Activated CD4-positive, alpha-beta T cell treated with anti-CD3 and anti-CD28 coated beads, Interleukin-2, amount 50 U/mL, for 4 hours (primary cell): Measurements from ENCODE around the gene ACTR5.
"Not testable (repeated sequence)": the region's sequence is repeated elsewhere in the genome, so short reads cannot be mapped to it uniquely, and the experiment has no call there.

ENCODE experiments used
- DNase-seq, 2 experiments: peaks; one replicate each; pipeline ENCODE4 v3.0.0-alpha.2; 2020

ACTR5 gene

DNA sequence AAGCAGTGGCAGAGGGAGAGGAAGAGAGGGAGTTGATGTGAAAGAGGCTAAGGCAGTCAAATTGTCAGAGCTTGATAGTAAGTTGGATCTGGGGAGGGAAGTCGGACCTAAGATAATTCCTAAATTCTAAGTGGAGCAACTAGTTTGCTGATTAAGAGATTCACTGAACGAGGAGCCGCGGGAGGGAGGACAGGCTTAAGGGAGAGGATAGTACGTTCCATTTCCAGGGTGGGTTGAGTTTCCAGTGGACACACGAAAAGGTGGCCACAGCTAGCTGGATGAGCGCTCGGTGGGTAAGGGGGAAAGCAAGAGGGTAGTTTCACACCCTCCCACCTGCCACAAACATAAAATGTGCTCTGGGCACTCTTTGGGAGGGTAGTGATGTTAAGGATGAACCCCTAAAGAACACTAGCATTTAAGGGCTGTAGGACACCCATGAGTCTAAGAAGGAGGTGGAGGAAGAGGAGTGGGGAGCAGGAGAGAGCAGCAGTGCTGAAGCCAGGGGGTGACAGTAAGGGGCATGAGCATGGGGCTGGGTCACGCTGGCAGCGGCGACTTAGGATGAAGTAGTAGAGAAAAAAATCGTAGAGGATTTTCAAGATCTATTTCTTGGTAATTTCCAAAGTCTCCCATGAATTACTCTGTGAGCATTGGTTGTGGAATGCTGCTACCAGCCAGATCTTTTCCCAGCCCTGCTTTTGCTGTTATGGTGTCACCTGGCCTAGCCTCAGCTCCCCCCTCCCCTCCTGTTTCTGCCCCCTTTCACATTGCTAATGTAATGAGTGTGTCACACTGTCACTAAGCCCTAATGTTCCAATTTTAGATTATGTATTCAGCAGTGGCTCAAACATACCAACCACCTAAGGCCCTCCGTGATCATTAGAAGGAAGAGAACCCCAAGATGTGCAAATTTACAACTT lies 21.4 kb downstream of the ACTR5 start:
- no peak for DNase-seq

- DNase-seq: no peak
Observed at GRCh38 chr20:38770546-38770945, 22.3 kb downstream of the ACTR5 start.

GRCh38 chr20:38770970-38771369 lies 22.7 kb downstream of the ACTR5 start:
- no peak for DNase-seq

GRCh38 chr20:38771621-38772020 lies 23.4 kb downstream of the ACTR5 start:
- no peak for DNase-seq

GRCh38 chr20:38774167-38774566 lies 25.9 kb downstream of the ACTR5 start:
- DNase-seq: no peak

GRCh38 chr20:38776363-38776762 lies 28.1 kb downstream of the ACTR5 start:
- no peak for DNase-seq

- no peak for DNase-seq
Observed at GRCh38 chr20:38779247-38780097, 31.2 kb downstream of the ACTR5 start.

DNA sequence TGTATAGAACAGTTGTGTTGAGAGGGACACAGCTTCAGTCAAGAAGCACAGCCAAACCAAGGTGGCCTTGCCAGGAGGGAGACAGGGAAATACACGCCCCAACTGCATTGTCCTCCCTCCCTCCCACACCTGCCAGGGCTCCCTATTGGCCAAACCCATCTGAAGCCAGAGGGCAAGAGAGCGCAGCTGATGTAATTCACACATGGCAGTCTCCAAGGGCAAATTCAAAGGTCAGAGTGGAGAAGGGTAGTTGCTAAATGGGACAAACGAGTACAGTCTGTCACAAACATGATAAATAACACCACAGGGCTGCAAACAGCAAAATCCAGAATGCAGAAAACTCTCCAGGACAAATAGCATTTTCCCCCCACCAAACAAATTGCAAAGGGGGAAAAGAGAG lies 34.0 kb downstream of the ACTR5 start:
- no peak for DNase-seq

DNA sequence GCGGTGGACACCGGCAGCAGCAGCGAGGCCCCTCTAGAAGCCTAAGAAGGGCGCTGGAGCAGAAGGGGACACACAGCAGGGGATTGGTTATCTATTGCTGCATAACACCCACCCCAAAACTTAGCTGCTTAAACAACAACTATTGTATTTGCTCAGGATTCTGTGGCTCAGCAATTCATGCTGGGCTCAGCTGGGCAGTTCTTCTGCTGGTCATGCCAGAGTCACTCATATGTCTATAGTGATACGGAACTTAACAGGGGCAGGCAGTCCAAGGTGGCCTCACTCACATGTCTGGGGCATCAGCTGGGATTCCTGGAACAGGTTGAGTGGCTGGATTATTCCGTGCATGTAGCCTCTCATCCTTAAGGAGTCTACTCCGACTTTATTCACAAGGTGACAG lies 39.6 kb downstream of the ACTR5 start:
- DNase-seq: no peak

DNA sequence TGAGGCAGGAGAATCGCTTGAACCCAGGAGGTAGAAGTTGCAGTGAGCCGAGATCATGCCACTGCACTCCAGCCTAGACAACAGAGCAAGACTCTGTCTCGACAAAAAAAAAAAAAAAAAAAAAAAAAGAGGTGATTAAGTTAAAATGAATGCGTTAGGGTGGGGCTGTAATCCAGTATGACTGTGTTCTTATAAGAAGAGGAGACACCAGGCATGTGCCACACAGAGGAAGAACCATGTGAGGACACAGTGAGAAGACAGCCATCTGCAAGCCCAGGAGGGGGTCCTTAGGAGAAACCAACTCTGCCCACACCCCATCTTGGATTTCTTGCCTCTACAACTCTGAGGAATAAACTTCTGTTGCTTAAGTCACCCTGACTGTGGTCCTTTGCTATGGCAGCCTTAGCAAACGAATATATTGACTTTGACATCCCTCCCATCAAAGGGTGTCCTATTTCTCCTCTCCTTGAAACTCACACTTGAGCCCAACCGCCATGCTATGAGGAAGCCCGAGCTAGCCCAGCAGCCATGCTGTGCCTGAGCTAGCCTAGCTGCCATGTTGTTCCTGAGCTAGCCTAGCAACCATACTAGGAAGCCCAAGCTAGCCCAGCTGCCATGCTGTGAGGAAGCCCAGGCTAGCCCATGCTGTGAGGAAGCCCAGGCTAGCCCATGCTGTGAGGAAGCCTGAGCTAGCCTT lies 41.4 kb downstream of the ACTR5 start:
- DNase-seq: no peak

- DNase-seq: peak in 1 of 2 experiments; percentile 6
Observed at GRCh38 chr20:38790200-38791053, 42.2 kb downstream of the ACTR5 start.

GRCh38 chr20:38791291-38791690 lies 43.0 kb downstream of the ACTR5 start:
- DNase-seq: no peak

- no peak for DNase-seq
Observed at GRCh38 chr20:38791940-38792339, 43.7 kb downstream of the ACTR5 start.

DNA sequence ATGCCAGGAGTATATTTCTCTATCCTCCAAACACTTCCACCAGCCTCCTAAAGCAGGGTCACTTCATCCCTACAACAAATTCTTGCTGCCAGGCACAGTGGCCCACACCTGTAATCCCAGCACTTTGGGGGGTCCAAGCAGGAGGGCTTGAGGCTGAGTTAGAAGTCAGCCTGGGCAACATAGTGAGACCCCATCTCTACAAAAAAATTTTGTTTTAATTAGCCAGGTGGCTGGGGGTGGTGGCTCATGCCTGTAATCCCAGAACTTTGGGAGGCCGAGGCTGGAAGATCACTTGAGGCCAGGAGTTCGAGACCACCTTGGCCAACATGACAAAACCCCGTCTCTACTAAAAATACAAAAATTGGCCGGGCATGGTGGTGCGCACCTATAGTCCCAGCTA lies 45.8 kb downstream of the ACTR5 start:
- DNase-seq: not testable (repeated sequence)

DNA sequence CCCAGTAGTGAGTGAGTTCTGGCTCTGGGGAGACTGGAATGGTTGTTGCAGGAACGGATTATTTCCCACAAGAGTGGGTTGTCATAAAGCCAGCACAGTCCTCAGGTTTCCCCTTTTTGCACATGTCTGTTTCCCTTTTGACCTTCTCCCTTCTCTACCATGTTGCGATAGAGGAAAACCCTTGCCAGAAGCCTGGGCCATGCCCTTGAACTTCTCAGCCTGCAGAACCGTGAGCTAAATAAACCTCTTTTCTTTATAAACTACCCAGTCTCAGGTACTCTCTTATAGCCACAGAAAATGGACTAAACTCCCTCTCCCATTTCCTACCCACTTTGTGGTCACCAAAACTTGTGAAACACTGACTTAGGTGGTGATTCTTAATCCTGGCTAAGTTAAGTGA lies 50.0 kb downstream of the ACTR5 start:
- DNase-seq: no peak

DNA sequence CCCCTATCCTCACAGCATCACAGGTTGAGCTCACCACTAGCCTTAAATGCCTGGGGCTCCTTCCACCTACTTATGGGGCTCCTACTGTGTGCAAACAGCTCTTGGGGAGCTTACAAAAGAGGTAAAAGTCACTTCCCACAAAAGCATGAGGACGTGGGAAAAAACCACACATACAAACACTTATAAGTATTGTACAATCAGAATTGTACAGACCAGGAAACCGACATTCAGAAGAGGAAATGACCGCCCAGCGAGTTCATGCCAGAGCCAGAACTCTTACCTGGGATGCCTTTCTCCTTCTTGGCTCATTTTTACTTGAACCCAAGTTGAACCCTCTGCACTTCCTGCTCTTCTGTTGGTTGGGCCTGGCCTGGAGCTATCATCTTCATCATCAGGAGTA lies 50.9 kb downstream of the ACTR5 start:
- no peak for DNase-seq

DNA sequence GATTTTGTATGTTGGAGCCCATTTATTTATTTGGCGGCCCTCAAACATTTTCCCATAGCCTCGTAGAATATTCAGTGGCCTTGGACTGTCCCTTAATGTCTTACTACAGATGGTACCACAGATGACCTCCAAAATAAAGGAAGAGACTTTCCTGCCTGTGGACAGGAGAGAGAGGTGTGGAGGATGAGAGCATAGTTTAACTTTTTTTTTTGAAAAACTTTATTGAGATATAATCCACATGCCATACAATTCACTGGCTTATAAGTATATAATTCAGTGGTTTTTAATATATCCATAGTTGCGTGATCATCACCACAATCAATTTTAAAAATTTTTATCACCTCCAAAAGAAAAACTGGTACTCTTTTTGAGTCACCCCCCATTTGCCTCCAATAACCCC lies 52.6 kb downstream of the ACTR5 start:
- DNase-seq: no peak

- no peak for DNase-seq
Observed at GRCh38 chr20:38804221-38804620, 56.0 kb downstream of the ACTR5 start.

DNA sequence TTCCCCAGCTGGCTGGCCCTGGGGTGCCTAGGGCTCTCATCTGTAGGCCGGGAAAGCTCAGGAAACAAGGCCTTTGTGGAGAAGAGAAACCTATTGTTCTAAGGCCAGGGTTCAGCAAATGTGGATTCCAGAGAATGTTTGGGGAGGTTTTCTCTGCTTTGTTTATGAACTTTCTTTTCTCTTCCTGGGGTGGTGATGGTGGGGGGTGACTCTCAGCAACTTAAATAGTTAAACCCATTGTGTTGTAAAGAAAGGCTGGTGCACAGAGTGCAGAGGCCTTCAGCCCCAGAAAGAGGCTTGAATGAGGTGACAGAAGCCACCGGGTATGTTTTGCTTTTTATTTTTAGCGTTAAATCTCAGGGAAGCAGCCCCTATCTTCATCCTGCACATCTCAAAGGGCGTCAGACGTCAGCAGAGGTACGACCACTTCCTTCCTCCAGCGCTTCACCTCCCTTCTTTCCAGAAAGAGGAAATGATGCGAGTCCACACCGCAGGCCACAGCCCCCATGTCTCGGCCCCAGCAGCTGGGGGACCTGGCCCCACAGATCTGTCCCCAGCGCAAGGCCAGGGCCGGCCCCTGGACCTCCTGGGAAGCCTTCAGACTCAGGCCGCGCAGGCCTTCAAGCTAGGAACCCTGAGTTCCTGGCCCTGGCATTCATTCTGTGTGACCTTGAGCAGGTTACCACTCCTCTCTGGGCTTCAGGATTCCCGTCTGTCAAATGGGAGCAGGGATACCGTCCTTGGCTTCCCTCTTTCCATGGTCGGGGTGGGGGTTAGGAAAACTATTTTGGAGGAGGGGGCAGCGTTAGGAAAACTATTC lies 56.6 kb downstream of the ACTR5 start:
- peak; percentile 46 for DNase-seq

- DNase-seq: peak; percentile 63 to 67
Observed at GRCh38 chr20:38805502-38805957, 57.3 kb downstream of the ACTR5 start, which contains the start of gene PPP1R16B. TSS of gene PPP1R16B (plus strand) at chr20:38805697. CDS start at chr20:38835926, 30,229 bp downstream.
